H9 (cell line): ENCODE results near the gene DLK1. TPM values are rescaled to one million over a fixed set of nuclear protein-coding genes. Genes with fewer than 3 reads are reported as not detected.
A peak's percentile ranks its signal among the peaks of the same experiment; 100 is the strongest.

Experiments used
- DNase-seq: peaks from one replicate; pipeline ENCODE4 v3.0.0-alpha.2; 2017
- H2AFZ ChIP-seq: one replicate; pipeline ENCODE4 v1.6.1; 2013; ENCODE audit warnings: mild to moderate bottlenecking, low read length, control low read depth, moderate library complexity
- H2AK5ac ChIP-seq: 2 replicates; pipeline ENCODE4 v1.6.1; 2013; ENCODE audit warnings: low read length, control low read depth, mixed read lengths; ENCODE audit not compliant: insufficient read length
- H2BK120ac ChIP-seq: one replicate; pipeline ENCODE4 v1.6.1; 2013; ENCODE audit warnings: low read depth, mild to moderate bottlenecking, low read length, control low read depth, inconsistent platforms; ENCODE audit not compliant: poor library complexity, severe bottlenecking
- H2BK12ac ChIP-seq: 2 replicates; pipeline ENCODE4 v1.6.1; 2013; ENCODE audit warnings: low read length, control low read depth, mixed read lengths, low read depth; ENCODE audit not compliant: insufficient read length
- H2BK15ac ChIP-seq: 2 replicates; pipeline ENCODE4 v1.6.1; 2013; ENCODE audit warnings: low read depth, low read length, control low read depth
- H2BK20ac ChIP-seq: one replicate; pipeline ENCODE4 v1.6.1; 2013; ENCODE audit warnings: low read depth, mild to moderate bottlenecking, low read length, control low read depth, inconsistent platforms; ENCODE audit not compliant: poor library complexity, severe bottlenecking
- H2BK5ac ChIP-seq: 2 replicates; pipeline ENCODE4 v1.6.1; 2013; ENCODE audit warnings: low read length, control low read depth, mixed read lengths; ENCODE audit not compliant: insufficient read length
- H3K14ac ChIP-seq: 2 replicates; pipeline ENCODE4 v1.6.1; 2013; ENCODE audit warnings: low read length, control low read depth; ENCODE audit not compliant: insufficient read depth
- H3K18ac ChIP-seq: 2 replicates; pipeline ENCODE4 v1.6.1; 2013; ENCODE audit warnings: low read depth, mild to moderate bottlenecking, mixed read lengths, low read length, control low read depth; ENCODE audit not compliant: insufficient read length
- H3K23ac ChIP-seq: 2 replicates; pipeline ENCODE4 v1.6.1; 2013; ENCODE audit warnings: low read length, control low read depth, mixed read lengths, low read depth; ENCODE audit not compliant: insufficient read length
- H3K23me2 ChIP-seq: 2 replicates; pipeline ENCODE4 v1.6.1; 2013; ENCODE audit warnings: low read depth, mild to moderate bottlenecking, mixed read lengths, low read length, control low read depth; ENCODE audit not compliant: insufficient read length, poor library complexity, severe bottlenecking
- H3K27ac ChIP-seq: 2 replicates; pipeline ENCODE4 v1.5.1; 2013; ENCODE audit warnings: low read length, control low read depth, mixed read lengths, low read depth; ENCODE audit not compliant: insufficient read length
- H3K27me3 ChIP-seq: 2 replicates; pipeline ENCODE4 v1.6.1; 2013; ENCODE audit warnings: low read length, control low read depth, inconsistent platforms; ENCODE audit not compliant: insufficient read depth
- H3K4ac ChIP-seq: 2 replicates; pipeline ENCODE4 v1.6.1; 2013; ENCODE audit warnings: low read depth, mild to moderate bottlenecking, control low read depth, inconsistent platforms, low read length, moderate library complexity
- H3K4me1 ChIP-seq: 2 replicates; pipeline ENCODE4 v1.6.1; 2013; ENCODE audit warnings: low read length, control low read depth, inconsistent platforms; ENCODE audit not compliant: insufficient read depth
- H3K4me2 ChIP-seq: 2 replicates; pipeline ENCODE4 v1.6.1; 2013; ENCODE audit warnings: low read length, control low read depth, mixed read lengths; ENCODE audit not compliant: insufficient read length, insufficient read depth
- H3K56ac ChIP-seq: 2 replicates; pipeline ENCODE4 v1.6.1; 2013; ENCODE audit warnings: low read depth, mild to moderate bottlenecking, mixed read lengths, low read length, control low read depth; ENCODE audit not compliant: insufficient read length
- H3K79me1 ChIP-seq: 2 replicates; pipeline ENCODE4 v1.6.1; 2013; ENCODE audit warnings: low read depth, mild to moderate bottlenecking, moderate library complexity, low read length, control low read depth, inconsistent platforms; ENCODE audit not compliant: insufficient read depth, poor library complexity, severe bottlenecking
- H3K79me2 ChIP-seq: 2 replicates; pipeline ENCODE4 v1.6.1; 2013; ENCODE audit warnings: low read length, control low read depth, inconsistent platforms; ENCODE audit not compliant: insufficient read depth
- H3K9ac ChIP-seq: 2 replicates; pipeline ENCODE4 v1.6.1; 2013; ENCODE audit warnings: low read length, control low read depth, mixed read lengths; ENCODE audit not compliant: insufficient read length; ENCODE audit errors: extremely low read depth
- H3K9me3 ChIP-seq: one replicate; pipeline ENCODE4 v1.6.1; 2013; ENCODE audit warnings: low read depth, low read length, inconsistent platforms; ENCODE audit not compliant: control insufficient read depth
- H3T11ph ChIP-seq: one replicate; pipeline ENCODE4 v1.6.1; 2013; ENCODE audit warnings: mild to moderate bottlenecking, low read length, control low read depth, inconsistent platforms
- H4K20me1 ChIP-seq: one replicate; pipeline ENCODE4 v1.6.1; 2013; ENCODE audit not compliant: control insufficient read depth, insufficient read length, insufficient read depth
- H4K5ac ChIP-seq: 2 replicates; pipeline ENCODE4 v1.6.1; 2013; ENCODE audit warnings: low read depth, mild to moderate bottlenecking, mixed read lengths, low read length, control low read depth; ENCODE audit not compliant: insufficient read length
- H4K8ac ChIP-seq: replicated peaks from 2 replicates; pipeline ENCODE4 v1.6.1; 2013; ENCODE audit warnings: low read length, control low read depth, mixed read lengths, low read depth; ENCODE audit not compliant: insufficient read length
- H4K91ac ChIP-seq: 2 replicates; pipeline ENCODE4 v1.6.1; 2013; ENCODE audit warnings: low read depth, mild to moderate bottlenecking, moderate library complexity, mixed read lengths, low read length, control low read depth; ENCODE audit not compliant: insufficient read length
- H3K27ac Mint-ChIP-seq, 3 experiments: 2 replicates in 2 of 3; 3 replicates in 1 of 3; pipeline ENCODE4 v1.8.0; 2020 to 2021; ENCODE audit warnings: mixed read lengths in 3 of 3, mild to moderate bottlenecking in 1 of 3, moderate library complexity in 1 of 3
- H3K27me3 Mint-ChIP-seq: 2 replicates; pipeline ENCODE4 v1.8.0; 2021; ENCODE audit warnings: low read depth, mild to moderate bottlenecking, moderate library complexity, mixed read lengths
- H3K36me3 Mint-ChIP-seq, 3 experiments: 2 replicates in 2 of 3; 3 replicates in 1 of 3; pipeline ENCODE4 v1.8.0; 2020 to 2021; ENCODE audit warnings: low read depth in 3 of 3, mixed read lengths in 3 of 3; ENCODE audit not compliant: insufficient read depth in 1 of 3
- H3K4me1 Mint-ChIP-seq, 2 experiments: 2 replicates each; pipeline ENCODE4 v1.8.0; 2020; ENCODE audit warnings: mixed read lengths in 2 of 2
- H3K4me3 Mint-ChIP-seq, 2 experiments: 2 replicates in 1 of 2; 3 replicates in 1 of 2; pipeline ENCODE4 v1.8.0; 2020 to 2021; ENCODE audit warnings: mild to moderate bottlenecking in 2 of 2, mixed read lengths in 2 of 2, moderate library complexity in 1 of 2
- H3K9me3 Mint-ChIP-seq, 2 experiments: 2 replicates in 1 of 2; 3 replicates in 1 of 2; pipeline ENCODE4 v1.8.0; 2020; ENCODE audit warnings: mild to moderate bottlenecking in 2 of 2, mixed read lengths in 2 of 2, moderate library complexity in 1 of 2
- CTCF ChIP-seq: fragments of 200-600 bp; sonication (generic); conservative IDR thresholded peaks from 3 replicates; pipeline ENCODE4 v1.8.0; 2021; ENCODE audit warnings: antibody characterized with exemption, mild to moderate bottlenecking
- WGBS: extraction: QIAGEN DNeasy Blood & Tissue Kit; methylation state at CpG from one replicate; pipeline ENCODE4 v1.1.7; 2013; ENCODE audit warnings: missing lambda C conversion rate, low lambda C conversion rate, mixed read lengths; ENCODE audit not compliant: insufficient read length; ENCODE audit errors: extremely low coverage; 5-methylcytosine and 5-hydroxymethylcytosine counted together
- total RNA-seq: library from RNA; stranded (reverse); gene quantifications from 2 replicates; pipeline ENCODE4 v1.2.1, GENCODE V29; 2021

DLK1 gene
- total RNA-seq, 1 experiment from 2014 or later = 2.8 TPM

- Mint-ChIP-seq H3K36me3 (no peaks in the 10 kb centered on the region), H3K27me3 (peaks cover 3% of the 10 kb centered on the region), H3K27ac (peak overlapping the region in 1 of 3 experiments; percentile 20; a peak in 1 of 7 replicates), H3K4me3 (no peak overlapping the region), H3K4me1 (peaks cover 9 to 20% of the 10 kb centered on the region in 2 experiments), H3K9me3 (no peaks in the 10 kb centered on the region; a peak in 1 of 5 replicates)
- DNase-seq = no peak
- H4K5ac ChIP-seq = no peak overlapping the region
- no CpG with 5 or more reads among the region's 4 CpGs for WGBS
- no peaks in the 10 kb centered on the region for H3K79me2 ChIP-seq
- H3K4me2 ChIP-seq = no peak overlapping the region
- no peaks in the 10 kb centered on the region for H3K9me3 ChIP-seq
- no peak overlapping the region for H2AK5ac ChIP-seq
- no peak overlapping the region for H4K91ac ChIP-seq
- no peak overlapping the region for H2BK15ac ChIP-seq
- no peak for TF ChIP-seq CTCF
- no peak overlapping the region for H2BK120ac ChIP-seq
- H3K23me2 ChIP-seq = no peaks in the 10 kb centered on the region
- no peak overlapping the region for H3K14ac ChIP-seq
- no peak overlapping the region for H2AFZ ChIP-seq
- no peak overlapping the region for H3T11ph ChIP-seq
- H3K27ac ChIP-seq = no peak overlapping the region
- no peak overlapping the region for H2BK5ac ChIP-seq
- no peak overlapping the region for H3K56ac ChIP-seq
- H2BK20ac ChIP-seq = no peak overlapping the region
- no peaks in the 10 kb centered on the region for H4K20me1 ChIP-seq
- no peak overlapping the region for H4K8ac ChIP-seq
- no peak overlapping the region for H2BK12ac ChIP-seq
- H3K18ac ChIP-seq = no peak overlapping the region
- H3K4me1 ChIP-seq = no peaks in the 10 kb centered on the region
- H3K9ac ChIP-seq = no peak overlapping the region
- no peak overlapping the region for H3K4ac ChIP-seq
- H3K23ac ChIP-seq = no peak overlapping the region
- H3K79me1 ChIP-seq = no peaks in the 10 kb centered on the region
- no peaks in the 10 kb centered on the region for H3K27me3 ChIP-seq
Observed at GRCh38 chr14:100785338-100785615, 58.6 kb downstream of the DLK1 start.
